HG03520 (cell line): ENCODE data around the gene RASAL2.
"Not testable (repeated sequence)": the region's sequence is repeated elsewhere in the genome, so short reads cannot be mapped to it uniquely, and the experiment has no call there.

Experiments used
- ATAC-seq: cut with Tn5 transposase; IDR thresholded peaks from one replicate; pipeline ENCODE4 v1.9.1; 2021; ENCODE audit warnings: mild to moderate bottlenecking, moderate library complexity; ENCODE audit not compliant: unreplicated experiment

The RASAL2 gene

GRCh38 chr1:178330153-178330552, 236.2 kb downstream of the RASAL2 start:
- no peak for ATAC-seq

GRCh38 chr1:178330848-178331497, 237.1 kb downstream of the RASAL2 start:
- ATAC-seq, result no peak

DNA sequence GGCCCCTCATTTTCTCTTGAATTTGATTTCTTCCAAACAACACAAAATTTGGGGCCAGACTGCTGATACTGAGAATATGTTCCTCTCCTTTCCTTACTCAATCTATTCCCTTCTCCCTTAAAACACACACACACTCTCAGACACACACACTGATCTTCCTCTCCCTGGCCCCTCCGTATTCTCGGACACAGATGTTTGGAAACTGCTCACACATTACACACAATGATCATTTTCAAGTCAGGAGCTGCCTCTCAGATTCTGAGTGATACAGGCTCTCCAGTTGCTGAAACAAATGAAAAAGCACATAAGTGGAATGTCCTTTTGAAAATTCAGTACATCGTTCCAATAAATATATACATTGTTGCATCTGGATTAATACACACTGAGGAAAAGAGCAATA, 241.5 kb downstream of the RASAL2 start:
- ATAC-seq, result no peak

DNA sequence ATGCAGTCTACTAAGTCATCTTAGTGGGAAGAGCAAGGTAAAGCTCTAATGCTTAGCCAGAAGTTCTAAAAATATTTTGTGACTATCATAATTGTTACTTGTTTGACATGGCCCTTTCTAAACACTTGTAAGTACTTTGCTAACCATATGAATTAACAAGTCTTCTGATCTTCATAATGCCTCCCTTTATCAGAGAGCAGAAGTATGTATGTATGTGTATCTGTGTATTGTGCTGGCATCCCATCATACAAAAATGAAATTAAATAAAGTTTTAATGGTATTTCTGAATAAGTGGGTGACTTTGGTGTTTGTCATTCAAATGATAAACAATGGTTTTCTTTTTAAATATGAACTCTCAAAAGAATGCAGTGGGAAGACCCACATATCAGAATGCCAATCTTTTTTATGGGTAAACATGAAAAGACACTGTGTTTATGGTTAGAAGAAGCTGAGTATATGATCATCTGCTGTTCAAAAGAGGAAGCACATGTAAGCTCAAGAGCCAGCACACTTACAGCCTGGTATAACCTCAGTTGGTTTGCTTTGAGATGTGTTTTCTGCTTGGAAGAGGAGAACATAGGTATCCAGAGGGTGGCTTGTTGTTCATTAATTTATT, 243.3 kb downstream of the RASAL2 start:
- no peak for ATAC-seq

GRCh38 chr1:178339834-178340233, 245.9 kb downstream of the RASAL2 start:
- ATAC-seq, result no peak

GRCh38 chr1:178341261-178341956, 247.5 kb downstream of the RASAL2 start:
- ATAC-seq, result no peak

- no peak for ATAC-seq
These were observed 248.8 kb downstream of the RASAL2 start for GRCh38 chr1:178342745-178343144.

DNA sequence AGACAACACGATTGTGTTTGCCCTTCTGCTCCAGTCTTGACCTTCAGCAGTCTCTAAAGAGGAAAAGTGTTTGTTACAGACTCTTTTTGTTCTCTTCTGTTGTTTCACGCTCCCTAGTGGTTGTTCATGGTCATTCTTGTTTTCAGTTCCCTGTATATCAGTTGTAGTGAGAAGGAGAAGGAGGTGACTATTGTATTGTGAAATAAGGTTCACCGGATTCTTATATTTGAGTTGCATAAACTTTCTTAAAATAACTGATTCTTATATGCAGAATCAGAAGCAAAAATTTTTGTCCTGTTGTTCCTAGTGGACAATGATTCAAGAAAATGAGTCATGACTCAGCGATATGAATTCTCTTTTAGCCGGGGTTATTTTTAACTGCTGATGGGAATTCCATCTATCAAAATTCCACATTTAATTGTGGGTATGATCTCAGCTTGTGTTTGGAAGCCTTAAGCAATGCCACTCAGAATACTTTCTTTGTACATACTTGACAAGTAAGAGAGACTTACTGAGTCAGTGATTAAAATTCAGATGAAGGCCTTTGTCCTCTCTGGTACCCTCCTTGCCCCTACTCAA, 250.7 kb downstream of the RASAL2 start:
- ATAC-seq, result no peak

DNA sequence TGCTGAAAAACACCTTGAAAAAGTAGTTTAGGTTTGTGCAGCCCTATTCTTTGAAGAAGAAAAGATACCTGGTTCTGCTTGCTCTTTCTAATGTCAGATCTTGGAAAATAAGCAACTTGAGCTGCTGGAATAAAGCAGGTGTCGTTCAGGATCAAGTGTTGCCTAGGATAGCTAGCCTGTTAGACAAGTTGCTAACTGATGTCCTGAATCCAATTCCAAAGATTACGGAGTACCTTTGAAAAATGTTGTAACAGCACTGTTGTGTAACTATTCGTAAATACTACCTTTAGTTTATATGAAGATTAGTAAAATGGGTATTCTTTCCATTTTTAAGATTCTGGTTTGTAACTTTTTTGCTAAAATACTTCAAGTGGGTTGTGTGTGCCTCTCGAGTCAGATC, 251.3 kb downstream of the RASAL2 start:
- ATAC-seq, result no peak

- no peak for ATAC-seq
These were observed 251.9 kb downstream of the RASAL2 start for GRCh38 chr1:178345807-178346206.

- ATAC-seq, result no peak
These were observed 255.9 kb downstream of the RASAL2 start for GRCh38 chr1:178349801-178350200.

GRCh38 chr1:178351911-178352310, 258.0 kb downstream of the RASAL2 start:
- not testable (repeated sequence) for ATAC-seq

GRCh38 chr1:178352790-178353416, 259.0 kb downstream of the RASAL2 start:
- no peak for ATAC-seq

DNA sequence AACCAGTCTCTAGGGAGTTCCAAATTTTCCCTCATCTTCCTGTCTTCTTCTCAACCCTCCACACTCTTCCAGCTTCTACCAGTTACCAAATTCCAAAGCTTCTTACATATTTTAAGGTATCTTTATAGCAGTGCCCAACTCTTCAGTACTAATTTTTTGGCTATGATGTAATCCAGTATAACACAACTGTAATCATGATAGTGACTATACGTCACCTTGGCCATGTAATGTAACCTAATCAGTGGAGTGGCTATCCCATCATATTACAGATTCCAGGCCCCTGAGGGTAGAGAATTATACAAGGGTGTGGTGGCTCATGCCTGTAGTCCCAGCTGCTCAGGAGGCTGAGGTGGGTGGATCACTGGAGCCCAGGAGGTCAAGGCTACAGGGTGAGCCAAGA, 259.6 kb downstream of the RASAL2 start:
- no peak for ATAC-seq

- ATAC-seq, result no peak
These were observed 260.9 kb downstream of the RASAL2 start for GRCh38 chr1:178354816-178355215.

DNA sequence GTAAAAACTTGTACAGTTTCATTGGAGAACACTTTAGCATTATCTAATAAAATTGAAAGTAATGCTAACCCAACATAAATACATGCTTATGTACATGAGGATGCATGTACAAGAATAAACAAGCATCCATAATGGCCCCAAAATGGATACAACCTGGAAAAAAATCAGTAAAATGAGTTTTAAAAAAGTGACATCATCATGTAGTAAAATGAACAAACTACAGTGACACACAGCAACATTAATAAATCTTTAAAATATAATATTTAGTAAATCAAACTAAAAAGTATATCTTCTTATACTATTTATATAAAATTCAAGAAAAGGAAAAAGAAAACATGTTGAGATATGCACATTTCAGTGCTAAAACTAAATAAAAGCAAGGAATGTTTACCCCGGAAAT, 262.4 kb downstream of the RASAL2 start:
- no peak for ATAC-seq

DNA sequence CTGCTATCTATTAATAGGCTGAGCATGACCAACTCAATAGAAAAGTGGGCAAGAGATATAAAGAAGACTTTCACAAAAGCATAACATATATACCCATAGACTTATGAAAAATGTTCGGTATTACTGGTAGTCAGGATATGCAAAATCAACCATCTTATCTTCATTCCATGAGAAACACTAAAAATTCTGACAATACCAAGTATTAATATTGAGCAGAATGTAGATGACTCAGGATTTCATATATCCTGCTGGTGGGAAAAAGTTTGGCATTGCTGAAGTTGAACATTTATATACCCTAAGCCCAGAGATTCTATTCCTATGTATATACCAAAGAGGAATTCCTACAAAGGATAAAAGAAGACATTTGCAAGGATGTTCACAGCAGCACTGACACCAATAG, 264.6 kb downstream of the RASAL2 start:
- ATAC-seq, result no peak

DNA sequence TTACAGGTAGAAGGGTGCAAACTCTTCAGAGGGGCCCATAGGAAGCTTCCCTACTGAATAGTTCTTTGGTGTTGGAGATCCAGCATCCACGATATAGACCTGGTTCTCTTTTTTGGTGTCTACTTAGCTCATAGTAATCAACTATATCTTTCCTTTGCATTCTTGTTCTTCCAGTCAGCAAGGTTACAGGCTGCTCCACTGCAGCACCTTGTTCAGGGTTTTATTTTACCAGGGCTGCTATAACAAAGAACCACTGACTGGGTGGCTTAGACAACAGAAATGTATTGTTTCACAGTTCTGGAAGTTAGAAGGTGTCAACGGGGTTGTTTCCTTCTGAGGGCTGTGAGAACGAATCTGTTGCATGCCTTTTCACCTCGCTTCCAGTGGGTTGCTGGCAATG, 266.5 kb downstream of the RASAL2 start:
- no peak for ATAC-seq

DNA sequence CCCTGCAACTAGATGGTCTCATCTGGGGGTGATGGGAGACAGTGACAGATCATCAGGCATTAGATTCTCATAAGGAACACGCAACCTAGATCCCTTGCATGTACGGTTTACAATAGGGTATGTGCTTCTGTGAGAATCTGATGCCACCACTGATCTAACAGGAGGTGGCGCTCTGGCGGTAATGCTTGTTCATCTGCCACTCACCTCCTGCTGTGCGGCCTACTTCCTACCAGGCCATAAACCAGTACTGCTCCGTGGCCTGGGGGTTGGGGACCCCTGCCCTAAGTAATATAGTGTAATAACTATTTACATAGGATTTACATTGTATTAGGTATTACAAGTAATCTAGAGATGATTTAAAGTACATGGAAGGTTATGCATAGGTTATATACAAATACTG, 267.9 kb downstream of the RASAL2 start:
- ATAC-seq, result no peak

GRCh38 chr1:178362747-178363146, 268.8 kb downstream of the RASAL2 start:
- ATAC-seq, result no peak

DNA sequence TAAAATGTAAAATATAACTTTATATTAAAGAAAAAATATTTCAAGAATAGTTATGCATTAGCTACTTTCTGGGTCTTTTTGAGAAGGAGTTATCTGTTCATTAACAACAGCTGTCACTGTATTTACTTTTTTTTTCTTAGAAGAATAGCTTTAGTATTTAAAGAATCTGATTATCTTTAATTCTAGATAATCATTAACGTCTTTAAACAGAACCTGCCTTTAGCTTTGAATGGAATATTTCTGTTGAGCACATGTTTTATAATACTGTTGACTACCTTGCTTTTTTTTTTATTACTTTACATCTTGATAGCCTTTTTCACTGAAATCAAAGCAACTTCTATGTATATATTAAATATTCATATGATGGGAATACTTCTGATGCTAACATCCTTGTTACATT, 270.9 kb downstream of the RASAL2 start:
- no peak for ATAC-seq

- no peak for ATAC-seq
These were observed 273.2 kb downstream of the RASAL2 start for GRCh38 chr1:178367151-178367550.
